Osteocyte (in vitro differentiated cells): ENCODE results near the gene ASIC2. TPM values are rescaled to one million over a fixed set of nuclear protein-coding genes. Genes with fewer than 3 reads are reported as not detected.
"Not testable (repeated sequence)": the region's sequence is repeated elsewhere in the genome, so short reads cannot be mapped to it uniquely, and the experiment has no call there.

Source experiments
- DNase-seq: peaks from one replicate; pipeline ENCODE4 v3.0.0; 2021; ENCODE audit warnings: mixed read lengths; ENCODE audit not compliant: unreplicated experiment; ENCODE audit errors: extremely low spot score
- H3K27ac Mint-ChIP-seq: one replicate; pipeline ENCODE4 v1.8.0; 2021; ENCODE audit warnings: mild to moderate bottlenecking, mixed read lengths; ENCODE audit not compliant: unreplicated experiment
- H3K27me3 Mint-ChIP-seq: one replicate; pipeline ENCODE4 v1.8.0; 2021; ENCODE audit warnings: mixed read lengths; ENCODE audit not compliant: unreplicated experiment
- H3K36me3 Mint-ChIP-seq: one replicate; pipeline ENCODE4 v1.8.0; 2021; ENCODE audit warnings: mixed read lengths; ENCODE audit not compliant: unreplicated experiment
- H3K4me1 Mint-ChIP-seq: one replicate; pipeline ENCODE4 v1.8.0; 2021; ENCODE audit warnings: mixed read lengths; ENCODE audit not compliant: unreplicated experiment
- H3K4me3 Mint-ChIP-seq: one replicate; pipeline ENCODE4 v1.8.0; 2021; ENCODE audit warnings: mild to moderate bottlenecking, moderate library complexity, mixed read lengths; ENCODE audit not compliant: unreplicated experiment
- H3K9me3 Mint-ChIP-seq: one replicate; pipeline ENCODE4 v1.8.0; 2021; ENCODE audit warnings: mixed read lengths; ENCODE audit not compliant: unreplicated experiment
- total RNA-seq: library from RNA; stranded (reverse); gene quantifications from 2 replicates; pipeline ENCODE4 v1.2.1, GENCODE V29; 2021
- TF ChIP-seq, protein P1 (sequence below): fragments of 200-600 bp; sonication (generic); IDR thresholded peaks from 2 replicates; pipeline ENCODE4 v1.5.0; 2021; ENCODE audit warnings: antibody characterized with exemption, mild to moderate bottlenecking, moderate library complexity

ASIC2 gene
- total RNA-seq, 1 donor from 2014 or later = not detected

DNA sequence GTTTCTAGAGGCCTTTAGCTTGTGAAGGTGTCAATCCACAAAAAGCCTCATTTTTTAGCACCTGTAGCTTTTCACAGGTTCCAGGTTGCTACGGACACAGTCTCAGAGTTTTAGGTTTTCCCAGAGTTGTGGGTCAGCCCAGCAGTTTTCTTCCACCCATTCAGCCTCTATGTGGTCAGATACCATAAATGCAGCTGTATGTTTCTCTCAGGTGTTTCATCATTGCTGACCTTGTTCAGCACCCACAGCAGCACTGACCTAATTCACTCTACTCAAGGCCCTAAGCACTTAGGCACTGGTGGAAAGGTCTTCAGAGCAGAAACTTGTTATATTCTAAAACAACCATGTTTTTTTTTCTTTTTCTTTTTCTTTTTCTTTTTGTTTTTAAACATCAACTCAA, 316.5 kb downstream of the ASIC2 start:
- Mint-ChIP-seq H3K36me3 (no peaks in the 10 kb centered on the region), H3K27me3 (no peaks in the 10 kb centered on the region), H3K4me3 (no peak overlapping the region), H3K4me1 (no peaks in the 10 kb centered on the region), H3K9me3 (no peaks in the 10 kb centered on the region), H3K27ac (no peak overlapping the region)
- DNase-seq = no peak
- TF ChIP-seq, protein P1, sequence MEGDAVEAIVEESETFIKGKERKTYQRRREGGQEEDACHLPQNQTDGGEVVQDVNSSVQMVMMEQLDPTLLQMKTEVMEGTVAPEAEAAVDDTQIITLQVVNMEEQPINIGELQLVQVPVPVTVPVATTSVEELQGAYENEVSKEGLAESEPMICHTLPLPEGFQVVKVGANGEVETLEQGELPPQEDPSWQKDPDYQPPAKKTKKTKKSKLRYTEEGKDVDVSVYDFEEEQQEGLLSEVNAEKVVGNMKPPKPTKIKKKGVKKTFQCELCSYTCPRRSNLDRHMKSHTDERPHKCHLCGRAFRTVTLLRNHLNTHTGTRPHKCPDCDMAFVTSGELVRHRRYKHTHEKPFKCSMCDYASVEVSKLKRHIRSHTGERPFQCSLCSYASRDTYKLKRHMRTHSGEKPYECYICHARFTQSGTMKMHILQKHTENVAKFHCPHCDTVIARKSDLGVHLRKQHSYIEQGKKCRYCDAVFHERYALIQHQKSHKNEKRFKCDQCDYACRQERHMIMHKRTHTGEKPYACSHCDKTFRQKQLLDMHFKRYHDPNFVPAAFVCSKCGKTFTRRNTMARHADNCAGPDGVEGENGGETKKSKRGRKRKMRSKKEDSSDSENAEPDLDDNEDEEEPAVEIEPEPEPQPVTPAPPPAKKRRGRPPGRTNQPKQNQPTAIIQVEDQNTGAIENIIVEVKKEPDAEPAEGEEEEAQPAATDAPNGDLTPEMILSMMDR = no peak

DNA sequence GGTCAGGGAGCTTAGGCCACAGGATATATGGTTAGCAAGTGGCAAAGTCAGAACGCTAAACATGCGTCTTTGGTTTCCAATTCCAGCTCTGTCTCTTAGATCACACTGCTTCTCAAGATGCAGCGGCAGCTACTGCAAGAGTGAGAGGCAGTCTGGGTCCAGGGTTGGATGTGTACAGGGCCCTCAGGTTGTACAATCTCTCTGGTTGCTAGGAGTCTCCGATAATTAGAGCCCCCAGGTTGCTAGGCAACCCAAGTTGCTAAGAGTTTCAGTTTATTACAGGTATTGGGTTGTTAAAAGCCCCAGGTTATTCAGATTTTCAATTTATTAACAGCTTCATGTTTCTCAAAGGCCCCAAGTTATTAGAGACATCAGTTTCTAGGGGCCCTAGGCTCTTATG, 317.0 kb downstream of the ASIC2 start:
- Mint-ChIP-seq H3K4me1 (no peaks in the 10 kb centered on the region), H3K27ac (no peak overlapping the region), H3K4me3 (no peak overlapping the region), H3K9me3 (no peaks in the 10 kb centered on the region), H3K36me3 (no peaks in the 10 kb centered on the region), H3K27me3 (no peaks in the 10 kb centered on the region)
- TF ChIP-seq, protein P1 = no peak
- no peak for DNase-seq

DNA sequence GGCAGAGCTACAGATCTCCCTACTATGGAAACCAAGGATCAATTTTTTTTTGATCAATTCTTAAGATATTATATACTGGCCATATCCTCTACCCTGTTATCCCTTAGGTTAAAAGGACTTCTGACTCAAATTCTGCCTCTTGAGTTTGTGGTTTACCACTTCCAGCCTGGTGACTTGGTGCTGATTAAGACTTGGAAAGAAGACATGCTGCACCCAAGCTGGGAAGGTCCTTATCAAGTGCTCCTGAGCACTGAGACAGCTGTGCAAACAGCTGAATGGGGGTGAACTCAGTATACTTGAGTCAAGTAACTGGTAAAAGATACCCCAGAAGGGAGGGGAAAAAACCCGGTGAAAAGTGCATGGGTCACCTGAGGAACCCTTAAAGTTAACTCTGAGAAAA, 321.9 kb downstream of the ASIC2 start:
- no peaks in the 10 kb centered on the region for H3K36me3 Mint-ChIP-seq
- H3K4me3 Mint-ChIP-seq = no peak overlapping the region
- TF ChIP-seq, protein P1 = no peak
- no peaks in the 10 kb centered on the region for H3K4me1 Mint-ChIP-seq
- DNase-seq = no peak
- peaks cover under 1% of the 10 kb centered on the region for H3K27me3 Mint-ChIP-seq
- H3K27ac Mint-ChIP-seq = no peak overlapping the region
- peaks cover 8% of the 10 kb centered on the region for H3K9me3 Mint-ChIP-seq

DNA sequence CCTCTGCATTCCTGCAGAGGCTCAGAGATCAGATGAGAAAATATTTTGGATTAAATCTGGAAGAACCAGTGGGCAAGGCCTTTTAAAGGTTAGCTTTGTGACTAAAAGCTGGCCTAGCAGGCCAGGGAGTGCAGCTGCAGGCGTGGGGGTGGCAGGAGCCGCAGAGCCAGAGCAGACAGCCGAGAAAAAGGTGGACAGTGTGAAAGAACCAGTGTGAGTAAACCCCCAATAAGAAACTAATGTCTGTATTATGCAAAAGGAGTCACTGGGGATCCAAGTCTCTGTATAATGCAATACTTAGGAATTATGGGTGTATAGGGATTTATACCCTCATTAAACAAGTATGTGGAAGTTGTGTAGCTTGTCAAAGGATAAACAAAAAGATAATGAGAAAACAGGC, 322.8 kb downstream of the ASIC2 start:
- Mint-ChIP-seq H3K9me3 (peaks cover 8% of the 10 kb centered on the region), H3K4me1 (no peaks in the 10 kb centered on the region), H3K4me3 (no peak overlapping the region), H3K27ac (no peak overlapping the region), H3K36me3 (no peaks in the 10 kb centered on the region), H3K27me3 (peaks cover 6% of the 10 kb centered on the region)
- TF ChIP-seq, protein P1 = no peak
- DNase-seq = no peak

DNA sequence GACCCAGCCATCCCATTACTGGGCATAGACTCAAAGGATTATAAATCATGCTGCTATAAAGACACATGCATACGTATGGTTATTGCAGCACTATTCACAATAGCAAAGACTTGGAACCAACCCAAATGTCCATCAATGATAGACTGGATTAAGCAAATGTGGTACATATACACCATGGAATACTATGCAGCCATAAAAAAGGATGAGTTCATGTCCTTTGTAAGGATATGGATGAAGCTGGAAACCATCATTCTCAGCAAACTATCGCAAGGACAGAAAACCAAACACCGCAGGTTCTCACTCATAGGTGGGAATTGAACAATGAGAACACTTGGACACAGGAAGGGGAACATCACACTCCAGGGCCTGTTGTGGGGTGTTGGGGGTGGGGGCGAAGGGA, 323.9 kb downstream of the ASIC2 start:
- H3K4me3 Mint-ChIP-seq, H3K27ac Mint-ChIP-seq, DNase-seq, H3K36me3 Mint-ChIP-seq, H3K4me1 Mint-ChIP-seq, H3K9me3 Mint-ChIP-seq: not testable (repeated sequence)
- peaks cover 14% of the 10 kb centered on the region for H3K27me3 Mint-ChIP-seq

DNA sequence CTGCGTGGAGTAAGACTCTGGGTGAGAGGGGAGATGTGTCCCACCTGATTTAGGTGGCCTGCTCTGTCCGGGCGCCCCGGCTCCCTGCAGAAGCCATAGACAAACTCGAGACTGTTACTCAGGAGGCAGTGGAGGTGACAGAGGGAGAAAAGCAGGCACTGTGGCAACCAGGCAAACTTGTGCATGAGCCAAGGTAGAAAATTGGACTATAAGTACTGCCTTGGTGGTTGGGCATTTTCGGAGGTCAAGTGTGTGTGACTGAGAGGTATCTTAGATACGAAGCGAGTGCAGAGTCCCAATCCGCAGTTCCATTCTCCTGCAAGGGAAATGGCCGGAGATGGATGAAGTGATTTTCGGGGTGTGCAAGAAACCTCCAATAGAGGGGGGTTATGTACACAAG, 328.6 kb downstream of the ASIC2 start:
- Mint-ChIP-seq H3K9me3 (no peaks in the 10 kb centered on the region), H3K27ac (no peak overlapping the region), H3K36me3 (no peaks in the 10 kb centered on the region), H3K4me1 (no peaks in the 10 kb centered on the region), H3K4me3 (no peak overlapping the region), H3K27me3 (peaks cover 42% of the 10 kb centered on the region)
- TF ChIP-seq, protein P1 = no peak
- DNase-seq = no peak
